Fibroblast of peridontal ligament (primary cell): ENCODE results near the gene CSNK2A2.

Source experiments
- DNase-seq: peaks from one replicate; pipeline ENCODE4 v3.0.0-alpha.2; 2010; ENCODE audit errors: extremely low read depth

The CSNK2A2 gene

DNA sequence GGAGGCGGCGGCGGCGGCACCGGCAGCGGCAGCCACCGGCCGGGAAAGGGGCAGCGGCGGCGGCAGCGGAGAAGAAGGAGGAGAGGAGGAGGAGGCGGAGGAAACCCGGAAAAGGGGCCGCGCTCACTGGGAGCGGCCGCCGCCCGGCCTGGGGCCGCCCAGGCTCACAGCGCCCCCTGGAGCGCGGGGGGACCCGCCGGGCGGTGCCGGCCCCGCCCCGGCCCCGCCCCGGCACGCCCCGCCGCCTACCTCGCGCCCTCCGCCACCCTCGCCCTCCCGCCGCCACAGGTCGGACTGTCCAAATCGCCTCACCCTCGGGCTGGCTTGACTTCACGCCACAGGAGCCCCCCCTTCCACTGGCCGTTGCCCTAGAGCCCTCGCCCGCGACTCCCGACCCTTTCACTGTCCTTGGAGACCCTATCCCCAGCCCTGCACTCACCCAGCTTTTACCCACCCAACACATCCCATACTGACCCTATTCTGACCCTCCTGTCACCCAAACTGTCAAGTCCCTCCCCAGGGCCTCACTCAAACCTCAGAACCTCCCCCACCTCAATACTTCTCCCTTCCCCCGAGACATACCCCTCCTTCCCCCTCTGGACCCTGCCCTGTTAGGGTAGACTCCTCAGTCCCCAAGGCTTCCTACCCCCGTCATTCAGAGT is at the start of gene CSNK2A2:
Gene CSNK2A2 (minus strand): TSS at position 85 of the 662 bp plus-strand sequence. CDS start 370 bp downstream, outside the sequence.
- DNase-seq, result peak; percentile 50

- no peak for DNase-seq
Measured at GRCh38 chr16:58243528-58244004, 45.7 kb upstream of the CSNK2A2 start.

DNA sequence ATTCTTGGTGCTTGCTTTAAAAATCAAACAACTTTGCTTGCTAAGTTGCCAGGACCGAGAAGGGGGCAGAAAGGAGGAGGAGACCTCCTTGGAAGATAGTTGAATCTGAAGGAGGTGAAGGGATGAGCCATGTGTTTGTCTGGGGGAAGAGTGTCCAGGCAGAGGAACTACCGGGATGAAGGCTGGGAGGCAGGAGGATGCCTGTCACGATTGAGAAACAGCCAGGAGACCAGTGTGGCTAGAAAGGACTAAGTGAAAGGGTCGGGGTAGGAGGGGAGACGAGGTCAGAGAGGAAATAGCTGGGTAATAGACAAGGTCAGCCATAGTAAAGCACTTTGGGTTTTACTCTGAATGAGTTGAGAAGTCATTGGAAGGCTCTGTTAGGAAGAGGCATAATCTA is 38.9 kb upstream of the CSNK2A2 start:
- DNase-seq, result no peak

DNA sequence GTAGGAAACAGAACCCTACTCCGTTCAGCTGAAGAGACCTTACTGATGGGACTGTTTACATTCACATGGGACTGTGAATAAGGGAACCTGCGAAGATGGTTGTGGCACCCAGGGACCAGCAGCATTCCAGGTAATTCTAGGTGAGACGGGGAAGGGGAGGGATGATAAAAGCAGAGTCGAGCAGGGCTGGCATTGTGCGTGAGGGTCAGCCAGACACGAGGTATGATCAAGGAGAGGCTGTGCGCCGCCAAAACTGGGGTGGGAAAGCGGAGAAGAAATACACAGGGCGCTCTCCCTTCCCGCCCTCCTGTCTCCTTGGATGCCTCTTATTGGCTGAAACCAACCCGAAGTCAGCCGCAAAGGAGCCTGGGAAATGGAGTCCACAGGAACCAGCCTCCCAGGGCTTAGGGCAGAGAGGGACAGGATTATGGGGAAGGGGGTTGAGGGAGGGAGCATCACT is 38.4 kb upstream of the CSNK2A2 start:
- DNase-seq, result peak; percentile 47

DNA sequence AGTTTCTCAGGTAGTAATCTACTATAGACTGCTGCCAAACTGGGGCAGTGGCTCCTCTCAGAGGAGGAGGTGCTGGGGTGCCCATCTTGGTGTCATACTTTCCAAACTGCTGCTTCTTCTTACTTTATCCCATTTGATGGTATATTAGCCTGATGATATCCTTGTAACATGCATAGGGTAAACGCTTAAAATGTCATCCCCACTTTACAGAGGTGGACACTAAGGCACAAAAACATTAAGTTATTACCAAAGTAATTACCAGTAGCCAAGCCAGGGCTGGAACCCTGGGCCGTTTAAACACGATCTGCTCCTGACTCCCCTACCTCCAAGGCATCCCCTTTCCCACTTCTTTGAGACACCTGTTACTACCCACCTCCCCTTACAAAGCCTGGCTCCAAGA is 37.8 kb upstream of the CSNK2A2 start:
- DNase-seq, result no peak

- DNase-seq, result no peak
Measured at GRCh38 chr16:58234831-58235595, 37.1 kb upstream of the CSNK2A2 start.

DNA sequence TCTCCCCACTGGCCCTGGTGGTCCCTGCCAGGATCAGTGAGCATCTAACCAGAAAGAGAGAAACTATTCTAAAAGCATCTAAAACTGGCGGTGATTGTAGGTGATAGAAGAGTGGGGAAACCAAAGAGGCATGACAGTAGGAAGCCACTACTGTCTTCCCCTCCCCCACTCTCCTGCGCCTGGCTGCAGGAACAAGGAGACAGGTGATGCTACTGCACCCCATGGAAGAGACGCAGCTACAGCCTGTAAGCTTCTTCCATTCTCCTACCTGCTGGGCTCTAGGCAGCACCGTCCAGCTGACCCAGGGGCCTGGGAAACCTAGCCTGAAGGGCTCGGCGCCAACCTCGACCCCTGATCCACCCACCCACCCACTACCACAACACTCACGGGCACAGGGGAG is 32.4 kb upstream of the CSNK2A2 start:
- DNase-seq, result no peak

DNA sequence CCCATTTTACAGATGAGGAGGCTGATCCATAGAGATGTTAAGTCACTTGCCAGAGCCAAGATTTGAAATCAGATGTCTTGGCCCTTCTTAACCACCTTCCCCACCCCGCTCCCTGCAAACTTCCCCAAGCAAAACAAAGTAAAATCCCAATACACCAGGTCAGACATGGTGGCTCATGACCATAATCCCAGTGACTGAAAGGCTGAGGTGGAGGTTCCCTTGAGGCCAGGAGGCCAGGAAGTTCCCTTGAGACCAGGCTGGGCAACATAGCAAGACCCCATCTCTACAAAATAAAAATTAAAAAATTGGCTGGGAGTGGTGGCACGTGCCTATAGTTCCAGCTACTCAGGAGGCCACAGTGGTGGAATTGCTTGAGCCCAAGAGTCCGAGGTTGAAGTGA is 28.9 kb upstream of the CSNK2A2 start:
- no peak for DNase-seq

DNA sequence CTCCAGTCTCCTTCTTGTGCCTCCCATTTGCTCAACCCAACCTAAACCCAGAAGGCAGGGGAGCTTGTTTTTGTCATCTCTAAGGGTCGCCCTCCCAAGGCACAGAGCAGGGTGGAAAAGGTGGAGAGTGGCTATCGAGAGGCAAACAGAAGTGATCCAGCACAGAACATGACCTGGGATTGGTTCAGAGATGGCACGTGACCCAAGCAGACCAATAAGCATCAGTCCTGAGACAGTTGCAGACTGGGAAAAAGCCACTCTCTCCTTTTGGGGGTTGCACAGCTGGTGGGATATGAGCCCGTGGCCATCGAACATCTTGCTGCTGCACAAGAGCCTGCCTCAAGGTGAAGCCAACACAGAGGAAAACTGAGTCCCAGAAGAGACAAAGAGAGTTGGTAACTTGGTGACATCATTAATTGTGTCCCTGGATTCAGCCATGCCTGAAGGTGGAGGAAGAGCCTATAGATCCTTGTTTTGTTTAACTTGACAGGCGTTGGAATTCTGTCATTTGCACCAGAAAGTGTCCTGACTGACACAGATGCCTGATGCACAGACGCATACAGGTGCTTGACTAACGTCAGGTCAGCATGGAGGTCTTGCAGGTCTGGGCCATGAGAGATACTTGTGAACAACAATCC is 28.2 kb upstream of the CSNK2A2 start:
- no peak for DNase-seq

DNA sequence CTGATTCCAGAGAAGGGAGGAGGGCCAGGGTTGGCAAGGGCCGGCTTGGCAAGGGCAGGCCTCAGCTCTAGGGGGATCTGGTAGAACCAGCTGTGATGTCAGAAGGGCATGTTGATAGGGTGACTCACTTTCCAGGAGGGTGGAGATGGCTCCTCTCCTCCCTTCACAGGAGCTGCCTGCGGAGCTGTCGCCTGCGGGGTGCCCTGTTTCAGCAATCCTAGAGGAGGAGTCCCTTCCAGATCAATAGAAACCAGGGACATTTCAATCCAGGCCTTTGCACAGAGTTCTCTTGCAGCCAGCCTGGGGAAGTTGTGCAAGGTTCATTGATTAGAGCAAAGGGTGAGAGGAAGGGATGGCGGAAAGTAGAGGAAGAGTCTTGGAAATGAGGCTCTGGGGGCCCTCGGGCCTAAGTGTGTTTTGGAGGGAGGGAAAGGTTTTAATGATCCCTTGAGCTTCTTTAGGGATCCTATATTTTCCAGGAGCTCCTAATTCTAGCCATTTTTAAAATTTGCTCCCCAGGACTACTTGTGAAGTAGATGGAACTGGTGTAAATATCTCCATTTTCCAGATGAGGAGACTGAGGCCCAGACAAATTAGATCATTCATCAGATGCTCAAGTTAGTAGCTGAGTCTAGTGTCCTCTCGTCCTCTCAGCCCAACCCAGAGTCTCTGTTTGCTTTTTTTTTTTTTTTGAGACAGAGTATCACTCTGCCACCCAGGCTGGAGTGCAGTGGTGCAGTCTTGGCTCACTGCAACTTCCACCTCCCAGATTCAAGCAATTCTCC is 24.8 kb upstream of the CSNK2A2 start:
- peak; percentile 14 for DNase-seq

- DNase-seq, result no peak
Measured at GRCh38 chr16:58219432-58219831, 21.5 kb upstream of the CSNK2A2 start.

DNA sequence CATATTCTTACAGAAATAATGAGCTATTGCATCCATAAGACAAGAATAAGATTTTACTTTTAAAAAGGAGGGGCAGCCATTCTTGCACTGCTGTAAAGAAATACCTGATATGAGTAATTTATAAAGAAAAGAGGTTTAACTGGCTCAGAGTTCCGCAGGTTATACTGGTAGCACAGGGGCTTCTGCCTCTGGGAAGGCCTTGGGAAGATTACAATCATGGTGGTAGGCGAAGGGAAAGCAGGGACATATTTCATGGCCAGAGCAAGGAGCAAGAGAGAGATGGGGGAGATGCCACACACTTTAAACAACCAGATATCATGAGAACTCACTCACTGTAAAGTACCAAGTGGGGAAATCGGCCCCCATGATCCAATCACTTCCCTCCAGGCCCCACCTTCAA is 20.9 kb upstream of the CSNK2A2 start:
- DNase-seq, result no peak

- no peak for DNase-seq
Measured at GRCh38 chr16:58217311-58217925, 19.5 kb upstream of the CSNK2A2 start.

DNA sequence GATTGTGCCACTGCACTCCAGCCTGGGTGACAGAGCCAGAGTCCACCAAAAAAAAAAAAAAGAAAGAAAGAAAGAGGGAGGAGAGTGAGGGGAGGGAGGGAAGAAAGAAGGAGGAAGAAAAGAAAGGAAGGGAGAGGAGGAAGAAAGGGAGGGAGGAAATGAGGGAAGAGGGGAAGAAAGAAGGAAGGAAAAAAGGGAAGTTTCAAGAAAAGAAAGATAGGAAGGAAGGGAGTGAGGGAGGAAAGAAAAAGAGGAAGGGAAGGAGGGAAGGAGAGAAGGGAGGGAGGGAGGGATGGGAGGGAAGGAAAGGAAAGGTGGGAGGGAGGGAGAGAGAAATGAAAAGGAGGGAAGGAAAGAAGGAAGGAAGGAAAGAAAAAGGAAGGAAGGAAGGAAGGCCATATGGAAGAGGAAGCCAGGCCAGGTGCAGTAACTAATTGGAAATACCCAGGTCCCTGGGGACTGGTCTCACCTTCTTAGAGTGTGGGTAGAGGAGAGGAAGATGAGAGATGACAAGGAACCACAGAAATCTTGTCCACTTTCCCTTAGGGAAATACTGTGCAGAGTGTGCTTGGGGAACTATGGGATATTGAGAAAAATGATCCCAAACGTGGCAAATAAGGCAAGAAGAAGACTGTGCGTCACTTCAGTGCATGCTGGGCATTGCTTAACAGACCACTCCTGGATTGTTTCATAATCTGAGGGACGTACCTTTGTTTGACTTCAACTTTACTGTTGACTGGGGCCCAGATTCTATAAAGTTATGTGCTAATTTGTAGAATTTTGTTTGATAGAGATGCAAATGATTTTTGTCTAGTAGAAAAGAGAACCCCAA is 15.1 kb upstream of the CSNK2A2 start:
- no peak for DNase-seq

- DNase-seq, result no peak
Measured at GRCh38 chr16:58211846-58212245, 13.9 kb upstream of the CSNK2A2 start.

GRCh38 chr16:58211245-58211644 is 13.3 kb upstream of the CSNK2A2 start:
- no peak for DNase-seq

GRCh38 chr16:58205276-58206036 is 7.5 kb upstream of the CSNK2A2 start:
- DNase-seq, result no peak

DNA sequence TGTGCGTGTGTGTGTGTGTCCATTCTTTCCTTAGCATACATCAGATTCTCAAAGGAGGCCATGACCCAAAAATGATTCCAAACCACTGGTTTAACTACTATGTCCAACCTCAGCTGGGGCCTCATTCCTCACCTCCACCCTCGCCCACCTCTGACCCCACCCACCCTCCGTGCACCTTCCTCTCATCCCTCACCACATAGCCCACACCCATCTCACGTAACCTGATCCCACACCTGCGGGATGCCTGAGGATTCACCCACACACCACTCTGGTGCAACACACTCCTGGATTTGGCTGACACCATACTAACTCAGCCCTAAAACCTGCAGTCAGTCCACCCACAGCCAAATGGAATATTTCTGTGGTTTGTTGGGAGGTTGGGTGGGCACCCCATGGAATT is 3.3 kb upstream of the CSNK2A2 start:
- DNase-seq, result no peak

GRCh38 chr16:58200004-58200797 is 2.3 kb upstream of the CSNK2A2 start:
- DNase-seq, result no peak
